Measurements from ENCODE around the gene PLCL2. TPM values are rescaled to one million over a fixed set of nuclear protein-coding genes. Genes with fewer than 3 reads are reported as not detected.

The PLCL2 gene
- total RNA-seq, 1 experiment from 2014 or later: 3.0 TPM

DNA sequence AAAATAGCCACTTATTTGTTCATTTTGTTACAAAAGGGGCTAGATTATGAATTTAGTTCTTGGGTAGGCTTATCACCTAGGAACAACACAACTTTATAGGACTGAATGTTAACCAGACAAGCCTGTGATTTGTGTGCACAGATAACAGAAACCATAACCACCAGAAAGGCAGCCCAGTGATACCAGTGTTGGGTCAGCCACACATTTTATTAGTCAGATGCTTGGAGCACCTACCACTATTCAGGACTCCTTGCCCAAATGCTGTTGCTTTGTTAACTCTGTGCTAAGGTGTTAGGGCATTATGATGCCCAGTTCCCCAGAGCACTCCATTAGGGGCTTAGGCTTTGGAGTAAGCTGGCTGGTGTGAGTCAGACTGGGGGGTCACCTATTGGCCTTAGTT, 22.5 kb downstream of the PLCL2 start:
- ATAC-seq (no peak), DNase-seq (ENCODE audit: low read depth, low spot score) (no peak)
- TF ChIP-seq TCF7L2 (IDR thresholded peaks at IDR 0.05; ENCODE audit: low read depth, low read length) (no peak), SIN3A (IDR thresholded peaks at IDR 0.05; ENCODE audit: borderline replicate concordance, insufficient read depth, low read depth, low read length) (no peak), REST (IDR thresholded peaks at IDR 0.05; ENCODE audit: insufficient read depth in 1 of 2, low read depth in 2 of 2, low read length in 1 of 2) (no peak), POLR2AphosphoS5 (IDR thresholded peaks at IDR 0.05; ENCODE audit: low read depth, low read length) (no peak)
- TF ChIP-seq, protein P1, sequence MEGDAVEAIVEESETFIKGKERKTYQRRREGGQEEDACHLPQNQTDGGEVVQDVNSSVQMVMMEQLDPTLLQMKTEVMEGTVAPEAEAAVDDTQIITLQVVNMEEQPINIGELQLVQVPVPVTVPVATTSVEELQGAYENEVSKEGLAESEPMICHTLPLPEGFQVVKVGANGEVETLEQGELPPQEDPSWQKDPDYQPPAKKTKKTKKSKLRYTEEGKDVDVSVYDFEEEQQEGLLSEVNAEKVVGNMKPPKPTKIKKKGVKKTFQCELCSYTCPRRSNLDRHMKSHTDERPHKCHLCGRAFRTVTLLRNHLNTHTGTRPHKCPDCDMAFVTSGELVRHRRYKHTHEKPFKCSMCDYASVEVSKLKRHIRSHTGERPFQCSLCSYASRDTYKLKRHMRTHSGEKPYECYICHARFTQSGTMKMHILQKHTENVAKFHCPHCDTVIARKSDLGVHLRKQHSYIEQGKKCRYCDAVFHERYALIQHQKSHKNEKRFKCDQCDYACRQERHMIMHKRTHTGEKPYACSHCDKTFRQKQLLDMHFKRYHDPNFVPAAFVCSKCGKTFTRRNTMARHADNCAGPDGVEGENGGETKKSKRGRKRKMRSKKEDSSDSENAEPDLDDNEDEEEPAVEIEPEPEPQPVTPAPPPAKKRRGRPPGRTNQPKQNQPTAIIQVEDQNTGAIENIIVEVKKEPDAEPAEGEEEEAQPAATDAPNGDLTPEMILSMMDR (IDR thresholded peaks at IDR 0.05): no peak
- Histone ChIP-seq H3K9me3 (ENCODE audit: control insufficient read depth, insufficient read depth, low read depth, low read length) (no peaks in the 10 kb centered on the region), H3K27me3 (ENCODE audit: control insufficient read depth, insufficient read depth, low read length) (no peaks in the 10 kb centered on the region), H3K4me1 (ENCODE audit: control insufficient read depth, insufficient read depth, low read length) (no peaks in the 10 kb centered on the region), H3K27ac (ENCODE audit: low read length) (no peak overlapping the region), H3K36me3 (ENCODE audit: control insufficient read depth, insufficient read depth, low read length) (no peaks in the 10 kb centered on the region), H3K4me3 (ENCODE audit: low read depth in 2 of 2, low read length in 2 of 2) (no peak overlapping the region)
- in situ Hi-C loops (cut with HindIII; ENCODE audit: low pct_unique_long_range_greater_than_20kb, low sequenced_read_pairs) (no loop called here), intact Hi-C loops (cut with micrococcal nuclease; ENCODE audit: unreplicated experiment) (no loop called here)
- ChIA-PET POLR2A (no interaction called here), CTCF (no interaction called here)
- no TSS peak for BruUV-seq (replicated peaks)

DNA sequence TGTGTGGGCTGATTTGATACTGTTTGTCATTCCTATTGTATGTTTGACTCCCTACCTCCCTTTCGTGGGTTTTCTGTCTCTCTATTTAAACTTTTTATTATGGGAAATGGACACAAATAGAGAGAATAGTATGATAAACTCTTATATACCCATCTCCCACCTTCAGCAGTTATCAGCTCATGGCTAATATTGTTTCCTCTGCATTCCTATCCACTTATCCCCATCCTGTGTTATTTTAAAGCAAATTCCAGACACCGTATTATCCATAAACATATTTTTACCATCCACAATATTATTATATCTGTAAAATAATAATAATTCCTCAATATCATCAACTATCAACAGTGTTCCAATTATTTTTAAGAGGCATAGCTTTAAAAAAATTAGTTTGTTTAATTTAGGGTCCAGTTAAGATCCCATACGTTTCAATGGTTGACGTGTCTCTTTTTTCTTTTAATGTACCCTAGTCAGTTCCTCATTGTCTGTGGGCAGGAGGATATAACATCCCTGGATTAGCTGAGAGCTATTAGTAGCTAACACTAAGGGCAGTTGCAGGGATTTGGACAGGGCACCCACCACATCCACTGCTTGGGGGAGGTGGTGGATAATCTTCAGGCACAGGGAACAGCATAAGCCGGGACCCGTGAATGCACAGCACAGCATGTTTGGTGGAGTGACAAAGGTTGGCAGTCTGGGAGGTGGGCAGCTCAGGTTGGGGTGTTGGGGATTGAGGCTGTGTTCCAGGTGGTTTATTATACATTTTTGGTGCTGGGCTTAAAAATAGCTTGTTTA, 23.5 kb downstream of the PLCL2 start:
- no TSS peak for BruUV-seq (replicated peaks)
- no peak overlapping the region for H3K27ac ChIP-seq (ENCODE audit: low read length)
- ATAC-seq (no peak), DNase-seq (ENCODE audit: low read depth, low spot score) (no peak)
- ChIA-PET POLR2A (no interaction called here), CTCF (no interaction called here)
- H3K4me1 ChIP-seq (ENCODE audit: control insufficient read depth, insufficient read depth, low read length): no peaks in the 10 kb centered on the region
- H3K36me3 ChIP-seq (ENCODE audit: control insufficient read depth, insufficient read depth, low read length): no peaks in the 10 kb centered on the region
- no peak overlapping the region for H3K4me3 ChIP-seq (ENCODE audit: low read depth in 2 of 2, low read length in 2 of 2)
- TF ChIP-seq TCF7L2 (IDR thresholded peaks at IDR 0.05; ENCODE audit: low read depth, low read length) (no peak), SIN3A (IDR thresholded peaks at IDR 0.05; ENCODE audit: borderline replicate concordance, insufficient read depth, low read depth, low read length) (no peak), REST (IDR thresholded peaks at IDR 0.05; ENCODE audit: insufficient read depth in 1 of 2, low read depth in 2 of 2, low read length in 1 of 2) (no peak), POLR2AphosphoS5 (IDR thresholded peaks at IDR 0.05; ENCODE audit: low read depth, low read length) (no peak)
- TF ChIP-seq, protein P1 (IDR thresholded peaks at IDR 0.05): no peak
- no peaks in the 10 kb centered on the region for H3K27me3 ChIP-seq (ENCODE audit: control insufficient read depth, insufficient read depth, low read length)
- in situ Hi-C loops (cut with HindIII; ENCODE audit: low pct_unique_long_range_greater_than_20kb, low sequenced_read_pairs) (no loop called here), intact Hi-C loops (cut with micrococcal nuclease; ENCODE audit: unreplicated experiment) (no loop called here)
- no peaks in the 10 kb centered on the region for H3K9me3 ChIP-seq (ENCODE audit: control insufficient read depth, insufficient read depth, low read depth, low read length)

All from Panc1 (cell line).